IPS-NIHi11 (cell line): ENCODE results near the gene UCHL5.

Source experiments
- DNase-seq: peaks from one replicate; pipeline ENCODE4 v3.0.0; 2012; ENCODE audit warnings: mixed read lengths, low spot score

The UCHL5 gene

GRCh38 chr1:192967211-192967877 is 91.8 kb downstream of the UCHL5 start:
- no peak for DNase-seq

DNA sequence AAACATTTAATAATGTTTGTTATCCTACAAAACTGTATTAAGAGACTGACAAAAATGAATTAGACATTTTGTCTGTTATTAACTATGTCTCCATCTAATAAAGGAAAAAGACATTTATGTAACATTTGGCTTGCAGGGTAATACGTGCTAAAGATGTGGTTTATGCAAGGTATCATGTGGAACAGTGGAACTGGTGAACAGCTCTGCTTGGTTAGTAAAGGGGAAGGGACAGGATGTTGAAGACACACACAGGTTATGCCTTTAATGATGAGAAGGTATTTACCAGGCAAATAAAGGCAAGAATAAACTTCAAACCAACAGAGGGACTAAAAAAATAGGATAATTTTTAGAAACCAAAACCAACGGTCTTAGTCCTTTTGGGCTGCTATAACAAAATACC is 93.1 kb downstream of the UCHL5 start:
- DNase-seq, result no peak

- DNase-seq, result no peak
Measured at GRCh38 chr1:192962901-192963300, 96.3 kb downstream of the UCHL5 start.
